GM19468 (cell line): ENCODE data around the gene TIGIT.
"Not testable (repeated sequence)": the region's sequence is repeated elsewhere in the genome, so short reads cannot be mapped to it uniquely, and the experiment has no call there.

Experiments used
- ATAC-seq: cut with Tn5 transposase; IDR thresholded peaks from one replicate; pipeline ENCODE4 v1.9.1; 2021; ENCODE audit warnings: mild to moderate bottlenecking, moderate library complexity, moderate number of reproducible peaks; ENCODE audit not compliant: unreplicated experiment; ENCODE audit errors: extremely low read depth

Gene TIGIT

DNA sequence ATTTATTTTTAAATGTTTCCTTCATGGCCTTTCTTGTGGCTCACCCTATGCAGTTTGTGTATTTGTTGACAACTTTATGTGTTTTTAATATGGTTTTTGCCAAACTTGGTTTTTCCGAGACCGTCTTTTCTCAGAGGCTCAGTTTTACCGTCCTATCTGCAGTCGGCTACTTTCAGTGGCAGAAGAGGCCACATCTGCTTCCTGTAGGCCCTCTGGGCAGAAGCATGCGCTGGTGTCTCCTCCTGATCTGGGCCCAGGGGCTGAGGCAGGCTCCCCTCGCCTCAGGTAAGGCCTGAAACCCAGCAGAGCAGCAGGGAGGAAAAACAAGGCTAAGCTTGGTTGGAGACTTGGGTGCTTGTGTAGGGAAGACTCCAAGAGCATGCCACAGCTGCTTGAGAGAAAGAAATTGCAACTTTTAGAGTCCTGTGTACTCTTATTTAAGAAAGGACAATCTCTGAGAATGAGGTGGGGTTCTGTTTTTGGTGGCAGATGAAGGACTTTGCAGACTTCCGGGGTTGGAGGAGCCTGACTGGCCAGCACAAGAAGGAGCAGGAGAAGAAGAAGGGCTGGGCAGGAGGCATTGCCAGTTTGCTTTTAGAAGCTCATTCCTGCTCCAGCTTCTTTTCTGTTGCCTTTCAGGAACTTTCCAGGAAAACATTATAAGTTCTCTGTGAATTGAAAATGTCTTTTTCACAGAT lies at the start of gene TIGIT:
Gene TIGIT, plus strand, starts transcription at position 191 of the 698 bp plus-strand sequence. Its CDS starts 34 bp downstream, at position 225.
- no peak for ATAC-seq

DNA sequence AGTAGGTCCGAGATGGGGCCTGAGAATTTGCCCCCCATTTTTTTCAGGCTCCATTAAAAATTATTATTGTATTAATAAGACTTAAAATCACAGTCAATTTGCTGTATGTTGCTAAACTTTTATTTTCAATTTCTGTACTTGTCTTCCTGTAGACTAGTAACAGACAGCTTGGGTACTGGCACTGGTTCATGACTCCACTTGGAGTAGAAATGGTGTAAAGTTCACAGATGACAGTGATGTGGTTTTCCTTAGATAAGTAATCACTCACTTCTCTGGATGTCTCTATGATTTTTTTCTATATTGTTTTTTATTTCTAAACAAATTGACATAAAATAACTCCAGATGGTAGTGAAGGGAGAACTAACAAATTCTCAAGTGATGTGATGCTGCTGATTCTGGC lies 40.9 kb upstream of the TIGIT start:
- ATAC-seq: no peak

DNA sequence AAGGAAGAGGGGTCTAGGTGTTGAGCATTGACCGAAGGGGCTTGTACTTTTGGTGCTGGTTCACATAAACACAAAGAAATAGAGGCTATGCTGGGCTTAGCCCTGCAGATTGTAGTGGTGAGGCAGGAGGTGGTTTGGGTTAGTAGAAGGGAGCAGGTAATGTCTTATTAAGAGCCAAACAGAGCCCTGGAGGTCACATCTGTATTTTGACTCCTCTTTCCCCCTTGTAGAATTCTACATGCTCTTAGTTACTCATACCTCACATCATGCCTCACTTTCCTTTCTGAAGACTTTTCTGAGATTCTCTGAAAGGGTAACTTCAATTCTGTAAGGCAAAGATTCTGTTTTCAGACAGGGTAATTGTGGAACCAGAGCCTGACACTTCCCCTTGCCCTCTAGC lies 40.3 kb upstream of the TIGIT start:
- no peak for ATAC-seq

DNA sequence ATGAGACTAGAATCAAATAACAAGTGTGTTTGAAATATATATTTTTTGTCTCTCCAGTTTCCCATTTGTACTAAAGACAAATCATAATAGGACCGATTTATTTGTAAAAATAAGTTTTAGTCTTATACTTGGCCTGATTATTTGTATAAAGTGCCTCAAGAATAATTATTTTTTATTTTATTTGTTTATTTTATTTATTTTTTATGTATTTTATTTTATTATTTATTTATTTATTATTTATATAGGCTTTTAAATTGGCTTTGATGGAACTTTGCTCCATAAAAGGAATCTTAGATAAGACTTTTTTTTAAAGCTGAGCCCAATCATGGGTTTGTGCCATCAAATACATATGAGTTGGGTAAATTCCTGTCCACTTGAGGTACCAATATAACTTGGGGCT lies 34.3 kb upstream of the TIGIT start:
- no peak for ATAC-seq

DNA sequence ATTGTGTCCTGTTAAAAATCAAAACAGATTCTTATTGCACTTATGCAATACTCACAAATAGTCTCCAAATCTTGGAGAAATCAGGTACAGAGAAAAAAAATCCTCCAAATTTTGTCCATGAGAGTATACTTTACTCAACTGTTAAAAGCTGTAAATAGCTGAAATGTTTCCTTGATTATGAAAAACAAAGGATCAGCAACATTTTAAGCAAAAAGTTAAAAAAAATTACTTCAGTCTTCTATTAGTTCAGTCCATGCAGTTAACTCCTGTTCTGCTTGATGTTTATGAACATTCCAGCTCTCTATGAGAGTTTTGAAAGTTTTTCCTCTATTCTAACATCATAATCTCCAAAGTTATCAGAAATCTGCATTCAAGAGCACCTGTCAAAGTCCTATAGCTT lies 33.7 kb upstream of the TIGIT start:
- no peak for ATAC-seq

DNA sequence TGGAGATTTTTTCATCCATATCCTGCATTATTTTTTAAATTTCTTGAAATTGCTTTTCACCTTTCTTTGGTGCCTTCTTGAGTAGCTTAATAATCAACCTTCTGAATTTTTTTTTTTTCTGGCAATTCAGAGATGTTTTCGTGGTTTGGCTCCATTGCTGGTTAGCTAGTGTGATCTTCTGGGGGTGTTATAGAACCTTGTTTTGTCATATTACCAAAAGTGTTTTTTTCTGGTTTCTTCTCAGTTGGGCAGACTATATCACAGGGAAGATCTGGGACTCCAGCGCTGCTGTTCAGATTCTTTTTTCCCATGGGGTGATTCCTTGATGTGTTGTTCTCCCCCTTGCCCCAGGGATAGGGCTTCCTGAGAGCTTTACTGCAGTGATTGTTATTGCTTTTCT lies 23.8 kb upstream of the TIGIT start:
- ATAC-seq: no peak

DNA sequence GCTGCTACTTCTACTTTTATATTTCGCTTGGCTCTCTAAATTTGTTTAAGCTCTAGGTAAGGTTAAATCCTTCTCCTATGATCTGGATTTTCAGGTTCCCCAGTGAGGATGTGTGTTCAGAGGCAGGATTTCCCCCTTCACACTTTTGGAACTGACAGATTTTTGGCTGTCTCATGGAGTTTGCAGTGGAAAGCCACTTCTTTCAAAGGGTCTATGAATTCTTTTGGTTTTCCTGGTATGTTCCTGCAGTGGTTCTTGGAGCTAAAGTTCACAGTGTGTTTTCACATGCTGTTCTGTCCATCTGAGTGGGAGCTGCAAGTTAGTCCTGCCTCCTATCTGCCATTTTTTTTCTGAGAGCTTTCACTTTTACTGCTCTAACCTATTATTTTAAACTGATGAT lies 21.6 kb upstream of the TIGIT start:
- ATAC-seq: no peak

DNA sequence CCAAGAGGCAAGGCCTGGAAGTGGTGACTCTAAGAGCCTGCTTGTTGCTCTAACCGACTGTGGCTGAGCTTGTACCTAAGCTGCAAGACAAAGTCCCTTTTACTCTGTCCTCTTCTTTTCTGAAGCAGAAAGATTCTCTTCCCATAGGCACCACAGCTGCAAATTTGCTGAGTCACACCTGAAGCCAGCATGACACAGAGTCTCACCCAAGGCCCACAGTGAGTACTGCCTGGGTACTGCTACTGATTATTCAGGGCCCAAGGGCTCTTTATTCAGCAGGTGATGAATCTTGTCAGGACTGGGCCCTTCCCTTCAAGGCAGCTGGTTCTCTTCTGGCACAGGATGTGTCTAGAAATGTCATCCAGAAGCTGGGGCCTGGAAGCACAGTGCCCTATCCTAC lies 18.9 kb upstream of the TIGIT start:
- no peak for ATAC-seq

DNA sequence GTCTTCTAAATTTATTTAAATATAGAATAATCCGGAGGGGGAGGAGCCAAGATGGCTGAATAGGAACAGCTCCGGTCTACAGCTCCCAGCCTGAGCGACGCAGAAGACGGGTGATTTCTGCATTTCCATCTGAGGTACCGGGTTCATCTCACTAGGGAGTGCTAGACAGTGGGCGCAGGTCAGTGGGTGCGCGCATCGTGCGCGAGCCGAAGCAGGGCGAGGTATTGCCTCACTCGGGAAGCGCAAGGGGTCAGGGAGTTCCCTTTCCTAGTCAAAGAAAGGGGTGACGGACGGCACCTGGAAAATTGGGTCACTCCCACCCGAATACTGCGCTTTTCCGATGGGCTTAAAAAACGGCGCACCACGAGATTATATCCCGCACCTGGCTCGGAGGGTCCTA lies 17.0 kb upstream of the TIGIT start:
- not testable (repeated sequence) for ATAC-seq

DNA sequence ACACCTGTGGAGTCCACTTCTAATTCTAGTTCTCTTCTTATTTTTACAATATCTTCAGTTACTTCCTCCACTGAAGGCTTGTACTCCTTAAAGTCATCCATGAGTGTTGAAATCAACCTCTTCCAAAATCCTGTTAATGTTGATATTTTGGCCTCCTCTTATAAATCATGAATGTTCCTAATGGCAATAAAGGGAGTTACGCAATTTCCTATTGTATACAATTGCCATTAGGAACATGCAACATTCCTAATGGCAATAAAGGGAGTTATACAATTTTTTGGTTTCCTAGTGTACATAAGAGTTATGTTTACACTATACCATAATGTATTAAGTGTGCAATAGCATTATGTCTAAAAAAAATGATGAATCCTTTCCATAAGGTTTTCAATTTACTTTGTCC lies 9.2 kb upstream of the TIGIT start:
- no peak for ATAC-seq

DNA sequence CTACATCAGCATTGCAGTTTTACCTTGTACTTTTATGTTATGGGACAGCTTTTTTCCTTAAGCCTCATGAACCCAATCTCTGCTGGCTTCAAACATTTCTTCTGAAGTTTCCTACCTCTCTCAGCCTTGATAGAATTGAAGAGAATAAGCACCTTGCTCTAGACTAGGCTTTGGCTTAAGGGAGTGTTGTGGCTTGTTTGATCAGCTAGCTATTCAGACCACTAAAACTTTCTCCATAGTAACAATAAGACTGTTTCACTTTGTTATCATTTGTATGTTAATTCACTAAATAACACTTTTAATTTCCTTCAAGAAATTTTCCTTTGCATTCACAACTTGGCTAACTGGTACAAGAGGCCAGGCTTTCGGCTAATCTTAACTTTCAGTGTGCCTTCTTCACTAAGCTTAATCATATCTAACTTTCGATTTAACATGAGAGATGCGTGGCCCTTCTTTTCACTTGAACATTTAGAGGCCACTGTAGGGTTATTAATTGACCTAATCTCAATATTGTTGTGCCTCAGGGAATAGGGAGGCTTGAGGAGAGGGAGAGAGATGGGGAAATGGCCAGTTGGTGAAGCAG lies 8.1 kb upstream of the TIGIT start:
- no peak for ATAC-seq

DNA sequence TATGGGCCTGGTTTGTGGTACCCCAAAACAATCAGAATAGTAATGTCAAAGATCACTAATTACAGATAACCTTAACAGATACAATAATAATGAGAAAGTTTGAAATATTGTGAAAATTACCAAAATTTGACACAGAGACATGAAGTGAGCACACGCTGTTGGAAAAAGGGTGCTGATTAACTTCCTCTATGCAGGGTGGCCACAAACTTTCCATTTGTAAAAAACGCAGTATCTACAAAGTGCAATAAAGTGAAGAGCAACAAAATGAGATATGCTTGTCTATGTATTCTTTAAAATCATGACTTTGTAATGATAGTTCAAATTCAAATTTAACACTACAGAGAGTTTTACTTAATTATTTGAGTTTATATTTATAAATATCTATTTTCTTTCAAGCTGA lies 7.6 kb upstream of the TIGIT start:
- no peak for ATAC-seq

DNA sequence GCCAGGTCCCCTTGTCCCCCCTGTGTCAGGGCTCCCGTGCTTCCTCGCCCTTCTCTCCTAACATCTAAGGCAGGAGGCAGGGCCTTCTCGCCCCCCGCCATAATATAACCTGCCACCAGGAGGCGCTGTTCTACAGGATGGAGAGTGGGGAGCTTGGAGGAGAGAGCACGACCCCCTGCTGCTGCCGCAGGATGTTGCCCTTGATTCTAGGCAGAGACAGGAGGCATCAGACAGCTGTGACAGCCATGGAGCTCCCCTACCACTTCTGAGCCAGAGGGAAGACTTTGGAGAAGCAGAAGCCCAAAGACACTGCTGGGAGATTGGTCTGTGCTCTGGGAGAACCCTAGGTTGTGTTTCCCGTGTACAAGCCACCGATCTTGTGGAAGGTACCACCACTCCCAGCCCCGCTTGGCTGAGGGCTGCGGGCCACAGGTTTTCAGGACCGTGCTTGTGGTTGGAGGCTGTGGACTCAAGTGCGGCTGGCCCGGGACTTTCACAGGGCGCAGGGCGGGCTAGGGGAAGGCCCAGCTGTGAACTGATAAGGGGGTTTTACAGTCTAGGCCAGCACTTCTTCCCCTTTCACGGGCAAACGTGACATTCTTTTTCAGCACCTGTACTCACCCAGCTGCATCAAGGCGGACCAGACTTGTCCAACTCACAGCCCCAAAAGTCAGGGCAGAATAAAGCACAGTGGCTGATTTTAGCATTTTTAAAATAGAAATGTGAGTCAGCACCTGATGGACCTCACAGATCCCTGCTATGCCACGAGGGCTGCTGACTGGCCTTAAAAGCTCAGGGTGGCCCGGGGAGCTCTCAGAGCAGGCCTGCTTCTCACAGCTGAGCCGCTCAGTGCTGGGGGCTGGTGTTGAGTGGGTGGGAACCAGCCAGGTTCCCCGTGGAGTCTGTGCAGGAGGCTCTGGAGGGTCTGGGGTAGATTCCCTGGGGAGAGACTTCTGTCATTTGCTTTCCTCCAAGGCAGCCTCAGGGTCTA lies 2.6 kb upstream of the TIGIT start:
- peak; percentile 87 for ATAC-seq

DNA sequence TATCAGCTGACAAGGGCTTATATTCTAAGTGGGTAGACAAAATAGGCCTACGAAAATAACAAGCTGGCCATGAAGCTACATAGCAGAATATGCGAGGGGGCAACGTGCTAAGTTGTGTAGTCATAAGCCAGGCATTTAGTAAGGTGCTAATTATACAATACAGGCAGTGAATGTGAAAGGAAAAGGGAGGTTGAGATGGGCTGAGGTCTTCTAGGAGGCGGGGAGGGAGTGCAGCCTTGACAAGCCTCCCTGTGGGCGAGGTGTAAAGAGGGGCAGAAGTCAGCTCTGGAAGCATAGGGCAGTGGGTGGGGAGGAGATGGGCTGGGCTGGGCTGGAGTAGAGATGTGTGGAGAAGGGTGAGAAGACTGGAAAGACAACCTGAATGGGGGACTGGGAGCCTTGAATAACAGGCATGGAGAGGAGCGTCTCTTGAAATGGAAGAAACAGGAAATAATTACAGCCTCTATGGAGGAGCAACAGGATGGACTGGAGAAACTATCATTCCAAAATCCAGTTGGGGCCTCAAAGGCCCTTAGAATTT lies 1.2 kb downstream of the TIGIT start:
- ATAC-seq: no peak

DNA sequence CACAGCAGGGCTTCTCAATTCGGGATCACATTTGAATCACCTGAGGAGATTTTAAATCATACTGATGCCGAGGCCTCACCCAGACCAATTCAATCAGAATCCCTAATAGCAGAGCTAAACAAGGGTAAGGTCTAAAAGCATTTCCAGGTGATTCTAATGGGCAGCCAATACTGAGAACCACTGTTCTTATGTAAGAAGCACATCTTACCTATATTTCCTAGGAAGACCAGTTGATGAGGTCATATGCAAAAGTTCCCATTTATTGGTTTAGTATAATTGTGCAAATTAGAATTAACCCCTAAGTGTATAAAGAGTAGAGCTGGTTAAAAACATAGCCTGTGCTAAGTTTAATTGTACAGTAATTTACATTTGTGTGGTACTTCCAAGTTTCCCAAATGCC lies 2.1 kb downstream of the TIGIT start:
- no peak for ATAC-seq

DNA sequence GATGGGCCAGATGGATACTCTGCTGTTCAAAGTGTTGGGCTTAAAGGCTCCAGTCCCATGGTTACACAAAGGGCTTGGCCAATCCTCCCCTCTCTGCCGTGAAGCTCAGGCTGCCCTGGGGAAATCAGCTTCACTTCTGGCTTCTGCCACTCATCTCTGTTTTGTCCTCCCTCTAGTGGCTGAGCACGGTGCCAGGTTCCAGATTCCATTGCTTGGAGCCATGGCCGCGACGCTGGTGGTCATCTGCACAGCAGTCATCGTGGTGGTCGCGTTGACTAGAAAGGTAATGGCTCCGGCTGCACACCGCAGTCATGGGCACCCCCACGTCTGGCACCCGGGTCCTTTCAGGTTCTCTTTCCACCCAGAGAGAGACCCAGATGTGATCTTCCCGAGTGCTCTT lies 5.6 kb downstream of the TIGIT start:
- no peak for ATAC-seq

DNA sequence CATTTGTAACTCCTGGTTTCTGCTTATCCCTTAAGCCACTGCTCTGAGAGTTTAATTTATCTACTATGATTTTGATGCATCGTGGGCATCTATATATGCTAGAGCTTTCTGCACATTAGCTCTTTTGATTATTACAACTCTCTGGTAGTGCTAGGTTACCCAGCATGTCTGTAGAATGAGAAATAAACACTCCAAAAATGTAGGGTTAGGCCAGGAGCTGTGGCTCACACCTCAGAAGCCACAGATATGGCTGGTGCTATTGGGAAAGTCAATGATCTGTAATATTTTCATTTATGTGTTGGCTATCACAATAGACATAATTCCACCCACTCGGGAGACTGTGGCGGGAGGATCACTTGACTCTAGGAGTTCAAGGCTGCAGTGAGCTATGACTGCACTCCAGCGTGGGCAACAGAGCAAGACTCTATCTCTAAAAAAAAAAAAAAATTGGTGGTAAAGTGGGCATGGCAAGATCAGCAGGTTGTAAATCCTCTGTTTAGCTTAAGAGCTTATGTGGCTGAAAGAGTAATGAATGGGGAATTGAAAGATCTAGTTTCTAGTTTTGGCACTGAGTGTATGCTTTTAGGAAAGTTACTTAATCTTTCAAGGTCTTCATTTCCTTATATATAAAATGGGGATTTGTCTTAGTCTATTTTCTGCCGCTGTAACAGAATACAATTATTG lies 6.3 kb downstream of the TIGIT start:
- no peak for ATAC-seq

DNA sequence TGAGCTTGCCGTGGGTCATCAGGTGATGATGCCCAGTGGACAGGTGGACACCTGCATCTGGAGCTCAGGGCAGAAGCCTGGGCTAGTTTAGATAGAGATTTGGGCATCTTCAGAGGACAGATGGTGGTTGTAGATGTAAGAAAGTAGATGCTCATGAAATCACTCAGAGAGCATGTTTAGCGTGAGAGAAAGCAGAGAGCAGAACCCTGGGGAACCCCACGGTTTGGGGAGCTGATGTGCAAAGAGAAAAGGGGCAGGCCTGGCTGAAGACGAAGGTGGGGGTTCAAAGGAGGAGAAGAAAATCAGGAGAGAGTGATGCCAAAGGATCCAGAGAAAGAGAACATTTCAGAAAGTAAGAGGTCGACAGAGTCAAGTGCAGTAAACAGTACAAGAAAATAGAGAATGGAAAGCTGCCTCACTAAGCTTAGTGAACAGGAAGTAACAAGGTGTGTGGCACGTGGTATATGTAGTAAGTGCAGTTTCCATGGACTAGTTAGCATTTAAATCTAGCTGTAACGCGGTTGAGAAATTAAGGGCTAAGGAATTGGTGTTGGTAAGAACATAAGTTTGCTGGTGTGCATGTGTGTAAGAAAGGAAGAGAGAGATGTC lies 13.5 kb downstream of the TIGIT start:
- ATAC-seq: no peak

DNA sequence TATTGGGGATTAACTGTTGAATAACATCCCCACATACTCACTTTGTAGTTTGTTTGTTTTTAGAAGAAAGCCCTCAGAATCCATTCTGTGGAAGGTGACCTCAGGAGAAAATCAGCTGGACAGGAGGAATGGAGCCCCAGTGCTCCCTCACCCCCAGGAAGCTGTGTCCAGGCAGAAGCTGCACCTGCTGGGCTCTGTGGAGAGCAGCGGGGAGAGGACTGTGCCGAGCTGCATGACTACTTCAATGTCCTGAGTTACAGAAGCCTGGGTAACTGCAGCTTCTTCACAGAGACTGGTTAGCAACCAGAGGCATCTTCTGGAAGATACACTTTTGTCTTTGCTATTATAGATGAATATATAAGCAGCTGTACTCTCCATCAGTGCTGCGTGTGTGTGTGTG lies 14.0 kb downstream of the TIGIT start:
- ATAC-seq: no peak

DNA sequence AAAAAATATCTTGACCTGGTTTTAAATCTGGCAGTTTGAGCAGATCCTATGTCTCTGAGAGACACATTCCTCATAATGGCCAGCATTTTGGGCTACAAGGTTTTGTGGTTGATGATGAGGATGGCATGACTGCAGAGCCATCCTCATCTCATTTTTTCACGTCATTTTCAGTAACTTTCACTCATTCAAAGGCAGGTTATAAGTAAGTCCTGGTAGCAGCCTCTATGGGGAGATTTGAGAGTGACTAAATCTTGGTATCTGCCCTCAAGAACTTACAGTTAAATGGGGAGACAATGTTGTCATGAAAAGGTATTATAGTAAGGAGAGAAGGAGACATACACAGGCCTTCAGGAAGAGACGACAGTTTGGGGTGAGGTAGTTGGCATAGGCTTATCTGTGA lies 14.5 kb downstream of the TIGIT start:
- ATAC-seq: no peak
